NCI-H146 treated with DMSO at 0.1 percent for 48 hours (cell line): ENCODE data around the gene FITM2.
"Not testable (repeated sequence)": the region's sequence is repeated elsewhere in the genome, so short reads cannot be mapped to it uniquely, and the experiment has no call there.

Experiments
- DNase-seq: peaks from one replicate; lab custom pipeline; 2025; ENCODE audit not compliant: unreplicated experiment; lab: John Stamatoyannopoulos, UW

Gene FITM2, protein sequence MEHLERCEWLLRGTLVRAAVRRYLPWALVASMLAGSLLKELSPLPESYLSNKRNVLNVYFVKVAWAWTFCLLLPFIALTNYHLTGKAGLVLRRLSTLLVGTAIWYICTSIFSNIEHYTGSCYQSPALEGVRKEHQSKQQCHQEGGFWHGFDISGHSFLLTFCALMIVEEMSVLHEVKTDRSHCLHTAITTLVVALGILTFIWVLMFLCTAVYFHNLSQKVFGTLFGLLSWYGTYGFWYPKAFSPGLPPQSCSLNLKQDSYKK

DNA sequence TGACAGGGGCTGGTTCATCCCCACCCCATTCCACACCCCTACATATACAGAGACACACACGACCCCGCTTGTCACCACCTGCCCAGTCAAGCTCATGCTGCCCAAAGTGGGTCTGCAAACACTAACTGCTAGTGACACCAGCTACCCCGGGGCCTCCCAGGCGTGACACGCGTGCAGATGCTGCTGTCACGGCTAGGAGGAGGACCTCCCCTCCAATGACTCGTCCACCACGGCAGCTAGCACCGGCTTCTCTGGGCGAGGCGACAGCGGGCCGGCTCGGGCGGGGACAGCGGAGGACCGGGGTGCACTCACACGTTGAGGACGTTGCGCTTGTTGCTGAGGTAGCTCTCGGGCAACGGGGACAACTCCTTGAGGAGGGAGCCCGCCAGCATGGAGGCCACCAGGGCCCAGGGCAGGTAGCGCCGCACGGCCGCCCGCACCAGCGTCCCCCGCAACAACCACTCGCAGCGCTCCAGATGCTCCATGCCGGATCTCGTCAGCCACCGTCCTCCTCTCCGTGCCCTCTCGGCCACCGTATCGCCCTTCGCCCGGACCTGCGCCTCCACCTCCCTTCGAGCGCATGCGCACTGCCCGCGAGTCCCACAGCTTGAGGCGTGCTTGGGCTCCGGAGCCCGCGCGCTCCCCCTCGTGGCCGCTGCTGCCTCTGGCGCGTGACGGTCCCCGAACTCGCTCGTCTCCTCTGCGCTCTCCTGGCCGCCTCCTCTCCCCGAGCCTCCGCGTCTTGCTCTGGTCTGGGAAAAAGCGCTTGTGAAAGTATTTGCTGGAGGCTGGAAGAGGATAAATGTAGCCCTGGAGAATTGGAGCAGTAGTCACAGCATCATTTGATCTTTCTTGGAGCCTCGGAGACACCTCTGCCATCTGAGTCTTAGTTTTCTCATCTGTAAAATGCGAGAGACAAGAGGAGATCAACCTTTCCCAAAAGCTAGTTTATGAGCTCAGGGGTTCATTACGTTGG is at the start of gene FITM2:
Gene FITM2, minus strand, starts transcription at position 539 of the 976 bp plus-strand sequence. Its CDS starts 54 bp downstream, at position 485.
- peak; percentile 92 for DNase-seq

DNA sequence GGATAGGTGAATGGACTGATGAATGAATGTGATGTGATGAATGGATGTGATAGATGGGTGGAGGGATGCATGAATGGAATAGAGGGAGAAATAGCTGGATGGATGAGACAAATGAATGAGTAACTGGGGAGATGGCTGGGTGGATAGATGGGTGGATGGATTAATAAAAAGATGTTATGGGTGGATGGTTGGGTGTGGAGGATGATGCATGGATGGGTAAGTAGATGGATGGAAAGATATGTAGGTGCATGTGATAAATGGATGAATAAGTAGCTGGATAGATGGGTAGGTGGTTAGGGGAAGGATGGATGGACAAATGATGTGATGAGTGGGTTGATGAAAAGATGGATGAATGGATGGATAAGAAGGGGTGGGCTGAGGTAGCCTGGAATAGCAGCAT is 49.2 kb upstream of the FITM2 start:
- DNase-seq: no peak

DNA sequence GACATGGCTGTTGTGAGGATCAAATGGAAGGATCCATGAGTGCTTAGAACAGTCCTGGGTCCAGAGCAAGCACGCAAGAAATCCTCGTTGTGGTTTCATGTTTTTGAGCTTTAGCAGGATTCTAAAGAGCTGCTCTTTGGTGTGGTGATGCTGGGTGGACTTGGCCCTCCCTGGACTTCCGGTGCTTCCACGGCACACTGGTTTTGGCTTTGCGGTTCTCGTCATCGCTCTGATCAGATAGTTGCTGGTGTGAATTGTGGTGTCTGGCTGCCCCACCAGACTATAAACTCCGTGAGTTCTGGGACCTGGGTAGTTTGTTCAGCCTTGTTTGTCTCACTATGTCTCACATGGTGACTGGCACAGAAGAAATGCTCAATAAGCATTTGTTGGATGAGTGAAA is 47.8 kb upstream of the FITM2 start:
- no peak for DNase-seq

DNA sequence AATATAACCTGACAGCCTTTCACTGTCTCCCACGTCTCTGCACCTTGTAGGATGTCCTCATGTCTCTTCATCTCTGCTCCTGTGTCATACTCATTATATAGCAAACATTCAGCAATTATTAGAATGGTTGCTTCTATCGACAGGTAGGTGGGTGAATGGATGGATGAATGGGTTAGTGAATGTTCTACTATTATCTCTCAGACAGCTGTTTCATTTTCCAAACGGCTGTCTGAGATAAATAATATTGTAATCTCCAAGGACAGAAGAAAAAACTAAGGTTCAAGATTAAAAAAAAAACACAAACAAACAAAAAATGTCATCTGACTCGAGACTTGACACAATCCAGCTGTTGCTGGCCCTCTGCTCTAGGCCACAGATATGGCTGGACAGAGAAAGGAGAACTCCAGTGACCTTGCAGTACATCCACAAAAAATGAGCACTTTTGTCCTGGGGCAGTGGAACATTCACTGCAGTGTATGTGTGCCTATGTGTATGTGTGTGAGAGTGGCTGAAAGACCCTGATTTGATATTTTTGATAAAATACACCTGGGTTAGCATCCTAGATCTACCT is 46.6 kb upstream of the FITM2 start:
- no peak for DNase-seq

DNA sequence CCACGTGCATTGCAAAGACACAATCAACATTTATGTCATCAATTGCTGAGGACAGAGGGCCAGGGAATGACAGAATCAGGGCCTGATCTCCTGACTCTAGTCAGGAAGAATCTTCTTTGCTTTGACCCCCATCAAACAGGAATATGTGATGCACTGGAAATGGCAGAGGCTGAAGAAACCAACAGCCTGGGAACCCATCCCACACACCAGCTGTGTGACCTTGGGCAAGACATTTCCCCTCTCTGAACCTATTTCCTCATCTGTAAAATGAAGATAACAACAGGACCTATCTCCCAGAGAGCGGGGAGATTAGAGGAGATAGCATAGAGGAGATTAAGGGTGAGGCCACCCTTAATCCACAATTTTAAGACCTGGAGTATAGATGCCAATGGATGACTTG is 46.0 kb upstream of the FITM2 start:
- DNase-seq: no peak

DNA sequence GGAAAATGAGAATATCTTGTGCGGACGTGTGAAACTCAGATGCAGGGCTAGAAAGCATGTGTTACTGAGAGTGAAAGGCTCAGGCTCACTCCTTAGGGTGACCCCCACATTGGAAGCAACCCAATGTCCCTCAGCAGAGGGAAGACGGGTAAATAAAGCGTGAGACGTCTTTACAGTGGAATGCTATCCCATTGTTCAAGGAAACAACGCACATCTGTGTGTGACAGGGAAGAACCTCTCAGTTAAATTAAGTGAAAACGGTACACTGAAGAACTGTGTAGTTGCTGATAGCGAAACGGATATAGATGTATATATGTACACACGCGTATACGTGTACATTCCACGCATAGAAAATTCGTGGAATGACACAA is 45.3 kb upstream of the FITM2 start:
- no peak for DNase-seq

DNA sequence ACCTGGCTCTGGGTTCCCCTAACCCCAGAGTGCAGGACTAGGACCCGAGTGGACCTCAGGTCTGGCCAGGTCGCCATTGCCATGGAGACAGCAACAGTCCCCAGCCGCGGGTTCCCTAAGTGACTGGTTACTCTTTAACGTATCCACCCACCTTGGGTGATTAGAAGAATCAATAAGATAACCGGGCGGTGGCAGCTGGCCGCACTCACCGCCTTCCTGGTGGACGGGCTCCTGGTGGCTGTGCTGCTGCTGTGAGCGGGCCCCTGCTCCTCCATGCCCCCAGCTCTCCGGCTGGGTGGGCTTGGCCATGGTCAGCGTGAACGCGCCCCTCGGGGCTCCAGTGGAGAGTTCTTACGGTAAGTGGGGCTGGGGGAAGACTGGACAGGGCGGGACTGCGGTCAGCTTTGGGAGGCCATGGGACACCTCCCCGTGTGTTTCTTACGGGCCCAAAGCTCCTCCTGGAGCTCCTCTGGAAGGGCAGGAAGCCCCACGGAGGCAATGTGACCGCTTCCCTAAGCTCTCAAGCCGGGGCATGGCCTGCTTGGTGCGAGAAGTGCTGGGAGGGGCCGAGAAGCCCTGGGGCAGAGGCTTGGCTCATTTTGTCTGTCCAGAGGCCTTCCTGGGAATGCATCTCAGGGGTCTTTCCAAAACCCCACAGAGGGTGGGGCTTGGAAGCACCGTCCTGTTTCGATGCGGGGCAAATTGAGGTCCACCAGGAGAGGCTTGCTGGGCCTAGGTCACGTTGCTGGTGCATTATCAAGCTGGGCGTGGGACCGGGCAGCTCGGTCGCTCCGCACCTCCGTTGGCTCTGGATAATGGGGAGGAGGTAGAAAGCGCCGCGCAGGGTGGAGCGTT is 44.7 kb upstream of the FITM2 start, which contains the start of gene HNF4A:
Gene HNF4A, plus strand, starts transcription at position 202 of the 855 bp plus-strand sequence. Its CDS starts 106 bp downstream, at position 308.
- DNase-seq: peak; percentile 56

DNA sequence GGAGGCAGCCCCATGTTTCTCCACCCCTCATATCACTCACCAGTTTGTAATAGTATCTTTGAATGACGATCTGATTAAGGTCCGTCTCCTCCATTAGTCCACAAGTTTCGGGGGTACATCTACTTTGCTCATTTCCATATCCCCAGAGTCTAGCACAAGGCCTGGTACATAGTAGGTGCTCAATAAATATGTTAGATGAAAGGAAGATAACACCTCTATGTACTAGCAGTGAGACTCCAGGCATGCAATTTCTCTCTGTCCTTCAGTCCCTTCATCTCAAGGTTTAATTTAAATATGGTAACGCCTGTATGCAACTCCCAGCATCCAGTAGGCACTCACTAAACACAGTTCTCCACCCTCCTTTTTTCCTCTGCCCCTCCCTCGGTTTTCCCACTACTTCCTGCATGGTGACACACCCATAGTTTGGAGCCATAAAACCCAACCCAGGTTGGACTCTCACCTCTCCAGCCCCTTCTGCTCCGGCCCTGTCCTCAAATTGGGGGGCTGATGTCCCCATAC is 44.0 kb upstream of the FITM2 start:
- no peak for DNase-seq

DNA sequence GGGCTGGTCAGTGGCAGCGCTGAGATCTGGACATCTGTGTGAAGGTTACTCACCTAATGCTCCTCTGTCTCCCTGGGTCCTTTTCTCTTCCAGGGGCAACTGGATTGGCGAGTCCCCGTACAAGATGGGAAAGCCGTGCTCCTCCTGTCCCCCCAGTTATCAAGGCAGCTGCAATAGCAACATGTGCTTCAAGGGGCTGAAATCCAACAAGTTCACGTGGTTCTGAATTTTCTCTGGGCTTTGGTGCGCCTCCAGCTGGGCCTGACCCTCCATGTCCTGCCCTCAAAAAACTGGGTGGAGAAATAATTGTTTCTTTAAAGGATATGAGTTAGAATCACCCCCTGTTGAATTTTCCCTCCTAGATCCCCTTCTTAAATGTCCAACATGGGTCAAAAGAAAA is 39.6 kb upstream of the FITM2 start:
- no peak for DNase-seq

DNA sequence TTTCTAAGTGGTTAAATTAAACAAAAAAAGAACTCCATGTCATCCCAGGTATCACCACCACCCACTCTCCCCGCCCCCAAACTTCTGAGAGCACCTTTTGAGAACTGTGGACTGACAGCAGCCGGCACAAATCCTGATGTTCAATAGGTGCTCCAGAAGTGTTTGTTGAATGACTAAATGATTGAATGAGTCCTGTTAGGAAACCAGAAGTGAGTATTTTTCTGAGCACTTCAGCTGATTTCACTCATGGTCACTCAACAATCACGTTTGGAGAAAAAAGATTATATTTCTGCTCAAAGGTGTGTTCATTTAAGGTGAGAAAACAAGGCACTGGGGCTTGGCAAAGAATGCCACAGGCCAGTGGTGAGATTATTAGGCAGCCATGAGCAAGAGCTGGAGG is 38.3 kb upstream of the FITM2 start:
- DNase-seq: no peak

DNA sequence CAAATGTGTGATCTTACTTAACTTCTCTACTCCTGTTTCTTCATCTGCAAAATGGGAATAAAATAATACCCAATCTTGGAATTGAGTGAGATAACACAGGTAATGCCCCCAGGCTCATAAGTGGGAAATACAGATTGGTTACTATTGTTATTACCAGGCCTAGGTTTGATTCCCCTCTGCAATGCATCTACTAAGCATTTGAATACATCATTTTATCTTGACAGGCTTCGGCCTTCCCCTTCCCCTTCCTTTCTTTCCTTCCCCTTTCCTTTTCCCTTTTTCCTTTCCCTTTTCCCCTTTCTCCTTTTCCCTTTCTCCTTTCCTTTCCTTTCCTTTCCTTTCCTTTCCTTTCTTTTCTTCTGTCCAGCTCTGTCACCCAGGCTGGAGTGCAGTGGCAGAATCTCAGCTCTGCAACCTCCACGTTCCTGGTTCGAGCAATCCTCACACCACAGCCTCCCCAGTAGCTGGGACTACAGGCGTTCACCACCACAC is 37.2 kb upstream of the FITM2 start:
- no peak for DNase-seq

DNA sequence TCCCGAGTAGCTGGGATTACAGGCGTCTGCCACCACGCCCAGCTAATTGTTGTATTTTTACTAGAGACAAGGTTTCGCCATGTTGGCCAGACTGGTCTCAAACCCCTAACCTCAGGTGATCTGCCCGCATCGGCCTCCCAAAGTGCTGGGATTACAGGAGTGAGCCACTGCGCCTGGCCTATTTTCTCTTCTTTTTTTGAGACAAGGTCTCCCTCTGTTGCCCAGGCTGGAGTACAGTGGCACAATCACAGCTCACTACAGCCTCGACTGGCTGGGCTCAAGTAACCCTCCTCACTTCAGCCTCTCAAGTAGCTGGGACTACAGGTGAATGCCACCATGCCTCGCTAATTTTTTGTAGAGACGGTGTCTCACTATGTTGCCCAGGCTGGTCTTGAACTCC is 34.9 kb upstream of the FITM2 start:
- not testable (repeated sequence) for DNase-seq

DNA sequence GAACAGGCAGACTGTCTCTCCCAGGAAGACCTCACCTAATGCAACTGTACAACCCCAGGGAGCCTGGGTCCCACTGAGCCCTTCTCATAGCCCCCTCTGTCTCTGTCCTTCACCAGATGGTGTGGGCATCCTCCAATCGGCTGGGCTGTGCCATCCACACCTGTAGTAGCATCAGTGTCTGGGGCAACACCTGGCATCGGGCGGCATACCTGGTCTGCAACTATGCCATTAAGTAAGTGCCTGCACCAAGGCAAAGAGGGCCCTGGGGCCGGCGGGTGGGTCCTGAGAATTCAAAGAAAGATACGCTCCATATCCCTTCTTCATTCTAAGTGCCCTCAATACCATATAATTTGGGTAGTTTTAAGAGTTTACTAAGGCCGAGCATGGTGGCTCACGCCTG is 34.1 kb upstream of the FITM2 start:
- no peak for DNase-seq

DNA sequence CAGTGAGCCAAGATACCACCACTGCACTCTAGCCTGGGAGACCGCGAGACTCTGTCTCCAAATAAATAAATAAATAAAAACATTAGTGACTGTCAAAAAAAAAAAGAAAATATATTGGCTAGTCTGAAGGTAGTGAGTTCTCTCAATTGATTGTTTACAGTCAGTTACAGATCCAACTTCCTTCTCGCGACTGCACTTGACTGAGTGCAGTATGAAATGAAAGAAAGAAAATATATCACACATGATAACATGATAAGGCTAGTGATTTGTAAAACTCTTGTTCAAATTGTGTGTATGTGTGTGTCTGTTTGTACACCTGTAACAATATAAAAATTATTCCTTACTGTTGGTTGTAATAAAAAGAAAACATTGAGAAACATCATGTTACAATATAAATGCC is 33.7 kb upstream of the FITM2 start:
- no peak for DNase-seq

DNA sequence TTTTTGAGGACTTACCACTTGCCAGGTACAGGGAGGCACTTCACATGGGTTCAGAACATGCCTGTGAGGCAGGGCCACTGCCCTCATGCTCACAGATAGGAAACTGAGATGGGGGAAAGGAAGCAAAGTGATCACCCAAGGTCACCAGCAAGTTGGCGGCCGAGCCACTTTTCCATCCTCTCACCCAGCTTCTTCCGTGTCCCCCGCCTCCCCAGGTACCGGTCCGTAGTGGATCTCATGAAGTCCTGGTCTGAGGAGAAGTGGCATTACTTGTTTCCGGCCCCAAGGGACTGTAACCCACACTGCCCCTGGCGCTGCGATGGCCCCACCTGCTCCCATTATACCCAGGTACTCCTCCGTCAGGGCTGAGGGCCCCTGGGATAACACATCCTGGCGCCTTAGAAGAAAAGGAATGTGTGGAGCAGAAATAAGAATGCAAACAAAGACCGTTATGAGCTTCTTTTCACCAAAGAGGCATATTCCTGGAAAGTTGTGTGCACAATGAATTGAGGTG is 32.2 kb upstream of the FITM2 start:
- no peak for DNase-seq

DNA sequence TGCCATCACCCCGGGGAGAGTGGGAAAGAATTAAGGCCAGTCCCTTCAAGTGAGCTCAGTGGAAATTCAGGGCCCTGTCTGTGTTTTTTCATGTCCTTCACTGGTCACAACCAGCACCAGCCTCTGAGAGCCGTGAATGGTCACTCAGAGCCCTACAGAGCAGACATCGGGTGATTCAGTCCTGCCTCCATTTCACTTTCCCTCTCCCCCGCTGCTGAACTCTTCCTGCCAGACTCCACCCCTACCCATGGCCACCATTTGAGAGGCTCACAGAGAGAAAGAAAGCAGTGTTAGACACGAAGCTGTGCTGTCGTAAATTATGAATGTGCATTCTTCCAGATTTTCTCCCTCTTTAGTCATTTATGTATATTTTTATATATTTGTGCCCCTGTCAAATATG is 31.2 kb upstream of the FITM2 start:
- DNase-seq: no peak

DNA sequence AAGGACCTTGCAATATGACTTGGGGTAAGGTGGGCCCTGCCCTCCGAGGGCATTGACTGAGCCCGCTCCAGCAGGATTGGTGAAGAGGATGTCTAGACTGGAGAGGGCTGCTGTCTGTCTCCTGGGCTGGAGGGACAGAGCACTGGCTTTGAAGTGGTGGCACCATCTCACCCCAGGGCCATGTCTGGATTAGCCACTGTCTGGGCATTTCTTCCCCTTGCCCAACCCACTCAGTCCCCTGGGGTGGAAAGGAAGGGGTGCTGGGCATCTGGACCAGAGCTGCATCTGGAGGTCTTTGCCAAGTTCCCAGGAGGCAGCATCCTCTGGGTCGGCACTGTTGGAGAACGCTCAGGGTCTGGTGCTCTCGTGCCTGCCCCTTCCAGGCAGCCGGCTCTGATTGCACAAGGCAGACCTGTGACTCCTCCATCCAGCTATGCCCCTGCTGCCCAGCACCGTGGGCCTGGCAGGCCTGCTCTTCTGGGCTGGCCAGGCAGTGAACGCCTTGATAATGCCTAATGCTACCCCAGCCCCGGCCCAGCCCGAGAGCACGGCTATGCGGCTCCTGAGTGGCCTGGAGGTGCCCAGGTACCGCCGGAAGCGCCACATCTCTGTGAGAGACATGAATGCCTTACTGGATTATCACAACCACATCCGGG is 25.9 kb upstream of the FITM2 start, which contains the start of gene R3HDML:
Gene R3HDML, plus strand, starts transcription at position 319 of the 656 bp plus-strand sequence. Its CDS starts 115 bp downstream, at position 434.
- DNase-seq: no peak

DNA sequence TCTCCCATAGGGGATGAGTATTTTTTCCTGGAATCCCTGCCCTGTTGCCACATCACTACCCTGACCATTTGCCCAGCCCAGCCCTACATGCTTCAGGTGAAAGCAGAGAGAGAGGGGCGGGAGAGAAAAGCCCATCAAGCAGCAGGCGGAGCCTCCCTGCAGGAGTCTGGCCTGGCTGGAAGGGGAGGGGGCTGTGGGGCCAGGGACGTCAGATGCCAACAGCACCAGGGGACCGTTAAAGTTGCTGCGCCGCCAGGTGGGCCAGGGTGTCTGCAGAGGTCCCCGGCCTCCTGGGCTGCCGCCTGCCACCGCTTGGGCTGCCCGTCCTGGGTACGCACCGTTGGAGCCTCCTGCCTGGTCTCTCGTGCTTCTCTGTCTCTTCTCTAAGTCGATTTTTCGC is 25.1 kb upstream of the FITM2 start:
- DNase-seq: peak; percentile 70

DNA sequence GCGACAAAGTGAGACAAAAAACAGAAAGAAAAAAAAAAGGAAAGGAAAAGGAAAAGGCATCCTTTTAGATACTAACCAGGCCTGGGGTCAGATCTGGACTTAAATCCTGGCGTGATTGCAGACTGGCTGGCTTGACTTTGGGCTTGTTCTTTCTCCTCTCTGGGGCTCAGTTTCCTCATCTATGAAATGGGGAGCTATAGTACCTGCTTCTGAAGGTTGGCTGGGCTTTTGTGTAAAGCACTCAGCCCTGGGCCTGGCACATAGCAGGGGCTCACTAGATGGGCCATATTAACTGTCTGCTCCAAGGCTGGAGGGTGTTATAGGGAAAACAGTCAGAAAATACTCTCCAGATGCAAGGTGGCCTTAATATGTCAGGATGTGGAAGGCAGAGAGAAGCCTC is 24.7 kb upstream of the FITM2 start:
- no peak for DNase-seq

DNA sequence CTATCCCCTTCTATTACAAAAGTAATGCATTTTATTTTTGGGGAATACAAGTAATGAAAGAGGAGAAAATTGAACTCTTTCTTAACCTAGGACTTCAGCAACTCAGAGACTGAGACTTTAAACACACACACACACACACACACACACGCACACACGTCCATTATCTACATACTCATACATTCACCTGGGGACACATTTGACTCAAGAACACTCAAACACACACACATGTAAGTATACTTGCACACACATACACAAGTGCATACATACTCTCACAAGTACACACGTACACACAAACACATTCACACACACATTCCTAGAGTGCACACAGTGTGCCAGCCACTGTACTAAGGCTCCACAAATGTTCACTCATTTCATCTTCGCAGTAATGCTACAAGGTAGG is 23.7 kb upstream of the FITM2 start:
- DNase-seq: no peak
